SW 1271 (cell line): ENCODE results near the gene PCDH9.

Experiments
- DNase-seq, 2 experiments: peaks; one replicate each; lab custom pipeline; 2025; lab: John Stamatoyannopoulos, UW

PCDH9 gene

DNA sequence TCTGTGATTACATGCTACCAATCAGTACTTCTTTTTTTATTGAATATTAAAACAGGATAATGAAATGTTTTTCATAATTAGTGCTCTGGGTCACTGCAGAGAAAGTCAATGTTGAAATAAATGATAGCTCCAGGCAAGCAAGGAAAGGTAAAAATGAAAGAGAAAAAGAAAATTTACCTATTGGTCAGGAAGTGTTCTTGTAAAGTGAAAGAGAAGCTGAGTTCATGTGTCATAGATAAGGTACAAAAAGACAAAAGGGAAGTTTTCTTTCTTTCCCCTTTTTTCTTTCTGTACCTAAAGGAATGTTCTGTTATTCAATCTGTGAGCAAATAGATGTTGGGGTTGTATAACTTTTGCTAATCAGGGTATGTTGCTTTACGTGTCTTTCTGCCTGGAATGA, 197.0 kb downstream of the PCDH9 start:
- no peak for DNase-seq

DNA sequence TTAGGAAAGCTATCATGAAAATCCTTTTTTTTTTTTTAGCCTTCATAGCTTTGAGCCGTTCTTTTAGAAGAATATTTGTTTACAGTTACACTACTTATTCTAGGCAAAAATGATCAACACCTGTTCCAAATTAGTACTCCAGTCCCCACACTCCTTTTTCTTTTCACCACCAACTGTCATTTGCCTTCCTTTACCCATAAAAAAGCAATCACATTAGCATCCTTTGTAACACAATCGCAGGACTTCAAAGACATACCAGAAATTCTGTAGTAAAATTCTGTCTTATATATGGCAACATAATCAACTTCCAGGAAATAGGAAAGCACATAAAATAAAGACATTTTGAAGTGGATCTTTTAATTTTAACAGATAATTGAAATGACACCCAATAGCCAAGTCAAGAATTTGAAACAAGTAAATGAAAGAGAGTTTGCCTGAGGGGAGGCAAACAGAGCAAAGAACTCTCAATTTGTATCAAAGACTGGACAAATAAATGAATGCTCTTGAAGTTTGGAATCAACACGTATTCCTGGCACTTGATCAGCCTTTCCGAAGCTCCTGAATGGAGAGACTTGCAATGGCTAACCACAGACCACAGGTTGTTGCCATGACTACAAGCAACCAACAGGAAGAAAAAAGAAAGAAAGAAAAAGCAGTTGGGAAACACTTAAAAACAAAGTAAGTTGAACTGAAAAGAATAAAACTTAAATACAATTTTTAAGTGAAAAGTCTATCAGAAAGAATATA, 206.8 kb downstream of the PCDH9 start:
- DNase-seq: no peak

DNA sequence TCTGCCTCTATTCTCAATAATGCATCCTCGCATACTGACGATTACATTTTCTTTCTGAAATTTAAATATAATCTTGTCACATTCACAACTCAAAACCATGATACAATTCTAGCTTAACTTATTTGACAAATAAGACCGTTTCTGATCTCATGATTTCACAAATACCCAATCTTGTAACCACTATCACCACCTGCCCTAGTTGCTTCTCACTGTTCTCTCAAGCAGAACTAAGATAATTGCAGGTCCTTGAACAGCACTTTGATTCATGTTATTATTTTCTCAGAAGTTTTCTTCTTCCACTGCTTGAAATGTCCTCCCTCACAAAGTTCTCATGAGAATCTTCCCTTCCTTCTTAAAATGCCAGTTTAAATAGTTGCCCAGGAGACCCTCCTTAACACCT, 211.4 kb downstream of the PCDH9 start:
- no peak for DNase-seq

DNA sequence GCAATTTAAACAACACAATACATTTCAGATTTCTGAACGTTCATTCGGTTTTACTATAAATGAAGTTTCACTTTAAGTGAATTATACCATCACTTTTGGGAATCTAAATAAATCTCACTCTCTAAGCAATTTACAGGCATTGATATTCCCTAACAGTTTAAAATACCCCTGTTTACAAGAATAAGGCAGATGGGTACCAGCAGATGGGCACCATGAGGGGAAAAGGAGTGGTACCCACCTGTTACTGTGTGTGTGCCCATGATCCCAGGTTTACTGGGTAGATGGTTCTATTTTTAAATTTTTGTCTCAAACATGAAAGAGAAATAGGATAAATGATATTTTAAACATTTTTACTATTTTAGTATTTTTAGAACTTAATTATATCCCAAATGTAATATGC, 212.9 kb downstream of the PCDH9 start:
- DNase-seq: no peak

DNA sequence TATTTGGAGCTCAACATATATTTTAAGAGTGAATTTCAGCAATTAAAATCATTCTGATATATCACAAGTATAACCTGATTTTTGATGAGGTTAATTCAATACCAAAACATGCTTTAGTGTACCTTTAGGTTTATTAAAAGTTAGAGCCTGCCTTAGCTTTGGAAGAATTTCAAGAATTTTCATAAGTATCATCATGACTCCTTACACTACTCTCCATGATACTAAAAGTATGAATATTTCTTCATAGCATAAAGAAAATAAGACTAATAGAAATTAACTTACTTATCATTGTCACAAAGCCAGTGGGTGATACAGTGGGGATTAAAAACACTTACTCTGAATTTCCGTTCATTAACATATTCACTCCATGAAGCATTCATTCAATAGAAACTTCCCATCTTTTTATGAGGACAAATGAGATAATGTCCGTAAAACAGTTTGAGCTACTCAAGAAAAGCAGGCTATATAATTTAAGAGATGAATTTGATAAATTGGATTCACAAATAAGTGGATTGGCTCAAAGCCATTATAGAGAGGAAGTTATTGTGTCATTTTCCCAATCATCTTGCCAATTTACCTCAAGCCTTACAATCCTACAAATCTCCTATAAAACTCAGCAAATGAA, 214.0 kb downstream of the PCDH9 start:
- no peak for DNase-seq

DNA sequence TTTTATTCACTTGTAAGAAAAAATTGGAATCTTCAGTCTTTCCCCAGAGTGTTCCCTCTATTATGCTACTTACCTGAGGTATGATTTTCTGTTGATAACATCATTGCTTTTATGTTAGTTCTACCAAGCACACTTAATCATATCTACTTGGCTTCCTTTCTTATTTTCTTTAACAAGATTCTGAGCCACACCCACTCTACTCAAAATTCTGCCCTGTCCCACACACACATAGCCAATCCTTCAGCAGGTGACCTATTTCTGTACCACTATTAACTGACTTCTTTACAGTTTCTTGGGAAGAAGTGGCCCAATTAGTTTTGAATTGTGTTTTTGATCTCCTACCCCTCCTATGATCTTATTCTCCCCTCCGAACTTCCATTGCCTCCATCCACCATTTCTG, 215.7 kb downstream of the PCDH9 start:
- DNase-seq: no peak

DNA sequence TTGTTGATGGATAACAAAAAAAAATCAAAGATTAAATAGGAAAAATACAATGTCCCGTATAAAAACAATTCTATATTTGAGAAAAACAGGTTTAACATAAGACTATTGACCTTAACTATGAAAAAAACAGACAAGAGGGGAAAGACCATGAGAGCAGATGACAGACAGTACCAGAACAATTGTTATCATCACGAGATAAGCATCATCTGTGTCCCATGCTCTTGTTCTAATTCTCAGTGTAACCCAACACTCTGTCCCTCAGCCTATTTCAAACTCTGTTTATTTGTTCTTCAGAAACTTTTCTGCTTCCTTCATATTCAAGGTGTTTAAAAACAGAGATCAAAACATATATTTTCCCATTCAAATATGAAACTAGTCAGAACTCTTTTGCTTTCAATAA, 216.4 kb downstream of the PCDH9 start:
- DNase-seq: no peak

DNA sequence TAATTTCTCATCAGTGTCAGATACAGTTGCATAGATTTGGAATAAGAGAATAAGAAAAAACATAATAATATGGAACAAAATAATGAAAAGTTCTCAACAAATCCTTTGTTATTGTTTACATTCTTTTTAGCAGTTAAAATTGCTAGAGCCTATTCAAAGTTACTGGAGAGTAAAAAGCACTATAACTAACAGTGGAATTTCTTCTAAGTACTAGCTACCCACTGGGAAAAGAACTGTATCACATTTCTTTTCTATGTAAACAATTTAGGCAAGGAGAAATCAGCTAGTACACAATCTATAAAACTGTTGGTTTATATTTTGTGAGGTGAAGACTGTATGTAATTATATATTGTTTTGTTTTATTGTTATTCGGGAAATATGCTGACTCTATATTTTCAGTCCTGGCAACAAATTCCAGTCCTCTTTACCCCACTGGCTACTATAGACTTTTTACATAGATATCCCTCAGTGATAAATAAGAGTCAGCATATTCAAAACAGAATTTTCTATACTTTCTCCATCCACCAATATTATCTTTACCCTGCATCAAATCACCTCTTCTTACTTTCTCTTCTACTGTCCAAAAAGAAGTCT, 222.0 kb downstream of the PCDH9 start:
- no peak for DNase-seq

DNA sequence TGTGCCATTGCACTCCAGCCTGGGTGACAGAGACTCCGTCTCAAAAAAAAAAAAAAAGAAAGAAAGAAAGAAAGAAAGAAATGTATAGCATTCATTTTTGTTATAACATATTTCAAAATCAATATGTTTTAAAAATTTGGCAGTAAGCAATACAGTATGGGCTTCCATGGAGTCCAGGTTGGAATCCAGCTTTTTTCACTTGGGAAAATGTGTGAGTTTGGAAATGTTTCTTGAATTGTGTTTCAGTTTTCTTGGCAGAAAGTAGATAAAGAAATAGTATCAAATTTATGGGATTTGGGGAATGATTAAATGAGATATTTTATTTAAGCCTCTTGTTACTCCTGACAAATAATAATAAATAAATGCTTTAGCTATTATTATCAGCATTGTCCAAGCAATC, 225.6 kb downstream of the PCDH9 start:
- DNase-seq: no peak

DNA sequence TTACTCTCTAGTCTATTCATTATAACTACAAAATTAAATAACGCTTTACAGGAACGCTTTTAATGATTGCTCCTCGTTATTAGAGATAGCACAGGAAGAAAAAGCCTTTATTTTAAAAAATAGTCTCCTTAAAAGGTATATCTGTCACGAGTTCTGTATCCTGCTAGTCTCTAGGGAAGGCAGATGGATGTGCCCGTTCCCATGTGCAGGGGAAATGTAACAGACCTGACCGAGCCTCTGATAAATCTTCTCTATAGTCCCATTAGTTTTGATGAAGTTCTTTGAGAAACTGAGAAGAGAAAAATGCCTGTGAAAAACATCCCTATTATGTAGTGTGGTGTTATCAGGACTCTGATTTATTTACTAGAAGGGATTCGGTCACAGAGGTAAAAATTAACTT, 226.4 kb downstream of the PCDH9 start:
- no peak for DNase-seq

DNA sequence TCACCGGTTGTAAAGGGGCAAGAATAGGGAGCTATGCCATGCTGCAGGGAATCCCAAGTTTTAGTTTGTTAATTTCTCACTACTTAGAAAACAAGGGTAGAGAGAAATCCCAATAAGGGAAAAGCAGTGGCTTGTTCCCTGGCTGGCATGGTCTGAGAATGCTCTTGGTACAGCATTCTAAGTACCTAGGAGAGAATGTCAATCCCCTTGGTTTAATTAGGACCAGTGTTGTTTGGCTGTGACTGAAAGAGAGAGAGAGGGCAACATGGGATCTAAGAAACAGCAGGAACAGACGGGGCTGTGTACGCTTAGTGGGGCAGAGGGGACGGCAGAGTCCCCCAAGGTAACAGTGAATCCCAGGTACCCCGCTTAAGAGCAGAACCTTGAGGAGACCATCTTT, 228.8 kb downstream of the PCDH9 start:
- no peak for DNase-seq

DNA sequence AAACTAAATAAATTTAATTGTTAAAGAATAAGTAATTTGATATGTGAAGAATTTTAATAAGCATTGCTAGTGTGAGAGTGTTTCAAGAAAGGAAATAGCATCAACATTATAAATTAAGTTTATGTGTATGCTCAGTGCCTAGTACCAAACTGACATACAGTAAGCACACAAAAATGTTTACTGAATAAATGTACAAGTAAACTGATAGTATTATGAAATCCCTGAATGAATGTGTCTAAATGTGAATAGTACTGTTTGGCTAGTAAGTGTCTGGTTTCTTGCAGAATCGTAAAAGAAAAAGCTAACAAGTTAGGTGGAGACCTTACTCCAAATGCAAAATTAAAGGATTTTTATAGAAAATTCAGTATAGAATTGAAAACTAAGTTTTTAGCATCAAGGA, 233.6 kb downstream of the PCDH9 start:
- no peak for DNase-seq

DNA sequence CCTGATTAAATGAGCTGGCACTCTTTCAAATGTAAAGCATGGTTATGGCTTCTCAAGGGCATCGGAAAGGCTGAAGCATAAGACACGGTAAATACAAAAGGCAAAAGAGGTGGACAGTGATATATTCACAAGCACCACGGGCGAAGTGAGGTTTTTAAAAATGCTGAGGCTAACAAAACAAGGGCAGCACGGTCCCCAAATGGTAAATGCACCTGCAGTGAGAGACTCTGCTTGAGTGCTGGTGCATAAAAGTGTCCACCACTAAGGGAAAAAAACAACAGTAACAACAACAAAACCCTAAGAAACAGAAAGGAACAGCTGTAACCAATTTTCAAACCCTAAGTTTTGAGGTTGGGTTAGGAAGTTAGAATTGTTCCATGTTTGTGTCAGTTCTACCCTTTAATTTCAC, 234.9 kb downstream of the PCDH9 start:
- no peak for DNase-seq

DNA sequence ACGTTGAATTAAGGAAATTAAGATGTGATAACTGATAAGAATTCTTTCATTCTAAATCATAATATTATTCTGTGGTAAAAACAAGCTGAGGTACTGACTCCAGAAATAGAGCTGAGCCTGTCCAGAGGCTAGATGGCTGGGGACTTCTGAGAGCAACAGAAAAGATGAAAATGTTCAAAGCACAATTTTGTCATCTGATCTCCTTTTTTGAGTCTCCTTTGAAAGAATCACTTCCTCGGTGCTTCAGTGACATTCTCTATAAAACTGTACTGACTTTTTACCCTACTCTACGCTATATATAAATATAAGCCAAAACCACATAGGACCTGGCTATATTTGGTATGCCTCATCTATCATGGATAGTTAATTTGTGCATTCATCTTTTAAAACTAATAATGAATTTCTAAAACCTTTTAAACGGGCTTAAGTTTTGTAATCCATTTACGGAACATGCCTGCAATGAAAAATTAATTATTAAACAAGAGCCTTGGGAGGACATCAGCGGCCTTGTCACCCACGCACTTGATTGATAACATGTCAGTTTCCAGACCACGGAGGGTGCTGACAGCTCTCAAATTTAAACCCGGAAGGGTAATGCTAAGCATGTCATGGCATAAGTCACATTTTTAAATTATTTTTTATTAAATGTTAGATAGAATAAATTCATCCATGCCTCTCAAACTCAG, 235.5 kb downstream of the PCDH9 start:
- no peak for DNase-seq

DNA sequence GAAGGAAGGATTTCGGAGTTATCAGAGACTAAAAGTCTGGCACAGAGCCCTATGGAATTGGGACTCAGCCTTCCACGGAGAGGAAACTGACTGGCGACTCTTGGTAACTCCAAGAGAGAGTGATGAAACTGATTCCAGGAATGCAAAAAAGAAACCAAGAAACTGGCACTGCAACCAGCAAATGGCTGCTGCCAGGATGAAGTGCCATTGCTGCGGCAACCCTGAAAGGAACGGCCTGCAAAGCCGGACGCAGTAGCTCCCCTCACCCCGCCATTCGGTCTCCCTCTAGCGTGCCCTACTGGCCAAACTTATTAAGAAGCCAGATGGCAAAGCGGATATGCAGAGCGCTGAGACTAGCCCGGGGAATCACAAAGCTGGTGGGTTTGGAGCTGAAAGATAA, 236.0 kb downstream of the PCDH9 start:
- DNase-seq: no peak

DNA sequence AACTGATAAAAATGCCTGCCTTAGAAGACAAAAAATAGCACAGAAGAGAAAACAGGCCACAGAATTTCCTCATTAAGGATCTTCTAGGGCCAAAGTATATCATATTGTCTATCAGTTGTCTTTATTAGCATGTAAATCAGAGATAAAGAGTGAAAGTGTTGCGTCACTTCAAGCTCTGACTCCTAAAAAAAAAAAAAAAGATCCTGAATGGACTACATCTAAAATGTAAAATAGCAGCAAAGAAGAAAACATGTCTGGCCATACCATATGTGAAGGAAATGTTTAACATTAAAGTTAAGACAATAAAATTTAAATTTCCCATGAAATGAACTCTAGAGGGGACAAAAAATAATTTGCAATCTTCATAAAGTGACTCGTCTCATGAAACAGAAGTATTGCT, 237.4 kb downstream of the PCDH9 start:
- no peak for DNase-seq

DNA sequence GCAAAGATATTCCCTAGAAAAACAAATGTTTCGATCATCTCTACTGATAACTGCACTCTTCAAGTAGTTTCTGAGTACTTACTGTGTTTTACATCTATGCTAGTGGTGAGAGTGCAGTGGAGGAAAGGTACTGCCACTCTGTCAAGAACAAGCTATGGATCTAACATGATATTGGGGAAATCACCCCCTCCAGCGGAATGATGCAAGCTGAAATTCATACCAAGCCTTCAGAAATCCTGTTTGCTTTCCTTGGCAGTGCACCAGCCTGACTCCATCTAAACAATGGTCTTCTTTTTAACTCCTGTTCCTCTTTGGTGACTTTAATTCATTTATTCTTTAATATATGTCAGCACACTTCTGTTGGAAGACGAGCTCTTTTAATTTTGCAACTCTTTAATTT, 238.0 kb downstream of the PCDH9 start:
- DNase-seq: no peak

DNA sequence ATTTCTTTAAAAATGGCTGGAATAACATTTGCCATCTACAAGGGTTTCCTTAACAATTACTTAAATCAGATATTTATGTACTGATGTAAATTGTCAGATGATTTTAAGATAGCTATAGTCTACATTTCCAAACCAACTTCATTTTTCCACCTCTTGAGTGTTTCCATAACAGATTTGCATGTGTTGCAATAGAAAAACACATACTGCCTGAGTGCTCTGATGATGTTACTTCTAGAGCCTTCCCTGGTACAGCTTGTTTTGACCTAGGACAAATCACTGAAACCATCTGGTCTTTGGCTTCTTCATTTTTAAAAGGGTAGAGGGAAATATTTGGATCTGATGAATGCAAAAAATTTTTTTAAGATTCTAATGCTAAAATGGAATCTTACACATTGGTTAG, 245.9 kb downstream of the PCDH9 start:
- DNase-seq: no peak

DNA sequence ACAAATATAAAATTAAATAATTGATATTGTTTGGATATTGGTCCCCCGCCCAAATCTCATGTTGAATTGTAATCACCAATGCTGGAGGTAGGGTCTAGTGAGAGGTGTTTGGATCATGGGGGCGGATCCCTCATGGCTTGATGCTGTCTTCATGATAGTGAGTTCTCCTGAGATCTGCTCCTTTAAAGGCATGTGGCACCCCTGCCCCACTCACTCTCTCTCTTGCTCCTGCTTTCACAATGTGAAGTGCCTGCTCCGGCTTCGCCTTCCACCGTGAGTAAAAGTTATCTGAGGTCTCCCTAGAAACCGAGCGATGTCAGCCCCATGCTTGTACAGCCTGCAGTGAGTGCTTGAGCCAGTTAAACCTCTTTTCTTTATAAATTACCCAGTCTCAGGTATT, 248.2 kb downstream of the PCDH9 start:
- DNase-seq: no peak

DNA sequence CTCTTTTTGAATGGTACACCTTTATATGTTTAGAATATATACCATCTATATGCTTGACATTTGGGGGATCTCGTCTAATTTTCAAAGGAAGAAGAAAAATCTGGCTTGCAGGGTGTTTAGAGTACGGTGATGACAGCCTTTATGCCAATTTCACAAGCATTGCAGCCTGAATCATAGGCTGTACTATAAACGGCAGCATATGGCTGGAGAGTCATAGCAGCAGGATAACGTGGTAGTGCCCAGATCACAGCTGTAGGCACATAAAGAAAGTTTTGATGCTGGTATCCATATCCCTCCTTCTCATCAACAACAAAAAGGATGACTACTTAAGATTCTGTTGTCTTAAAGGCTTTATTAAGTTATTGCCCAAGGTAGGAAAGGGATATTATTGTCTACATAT, 253.0 kb downstream of the PCDH9 start:
- no peak for DNase-seq

DNA sequence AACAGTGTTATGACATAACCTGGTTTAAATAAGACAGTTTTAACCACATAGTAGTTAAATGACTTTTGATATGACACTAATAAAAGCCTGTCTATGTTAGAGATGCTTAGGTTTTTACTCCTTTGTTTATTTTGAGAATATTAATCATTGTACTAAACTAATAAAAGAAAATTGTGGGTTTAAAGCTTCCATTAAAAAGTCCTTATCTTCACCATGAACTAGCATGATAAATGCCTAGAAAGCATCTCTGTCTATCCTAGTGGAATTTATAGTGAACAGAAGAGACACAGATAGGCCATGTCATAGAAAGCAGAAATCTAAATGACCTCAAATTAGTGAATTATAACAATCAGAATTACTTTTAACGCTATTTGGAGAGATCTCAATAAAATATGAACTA, 255.2 kb downstream of the PCDH9 start:
- DNase-seq: no peak

DNA sequence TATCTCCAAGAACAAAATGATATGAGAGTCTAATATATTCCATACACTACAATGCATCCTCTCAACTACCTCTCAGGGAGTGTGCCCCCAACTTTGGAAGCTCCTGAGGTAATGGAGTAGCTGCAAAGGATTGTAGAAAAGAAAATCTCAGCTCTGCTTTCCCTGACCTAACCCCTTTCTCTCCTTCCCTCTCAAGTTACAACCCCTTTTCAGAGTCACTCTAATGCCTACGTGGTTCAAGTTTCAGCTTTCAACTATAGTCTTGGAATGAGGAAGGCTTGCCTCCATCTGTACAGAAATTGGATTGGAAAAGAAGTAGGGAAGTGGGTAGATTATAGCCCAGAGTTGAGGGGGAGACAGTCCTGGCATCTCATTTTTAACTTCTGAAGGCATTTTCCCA, 256.0 kb downstream of the PCDH9 start:
- DNase-seq: no peak

DNA sequence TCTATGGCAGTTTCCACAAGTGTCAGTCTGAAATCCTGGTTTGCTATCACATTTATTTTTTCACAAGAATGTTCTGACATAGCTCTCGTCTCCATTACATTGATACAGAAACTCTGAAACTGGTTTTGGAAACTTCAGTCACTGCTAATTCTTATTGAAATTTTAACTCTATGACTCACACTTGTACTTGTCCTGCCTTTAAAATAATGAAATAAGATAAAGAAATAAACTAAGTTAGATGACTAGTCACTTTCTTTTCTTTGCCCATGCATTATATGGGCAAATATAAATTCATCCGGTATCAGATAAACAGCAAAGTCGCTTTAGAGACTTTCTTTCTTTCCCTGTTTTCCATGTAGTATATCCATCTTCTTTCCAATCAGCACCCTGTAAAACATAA, 257.5 kb downstream of the PCDH9 start:
- no peak for DNase-seq
